H54 (cell line): Measurements from ENCODE around the gene POGZ.
A peak's percentile ranks its signal among the peaks of the same experiment; 100 is the strongest.
"Not testable (repeated sequence)": the region's sequence is repeated elsewhere in the genome, so short reads cannot be mapped to it uniquely, and the experiment has no call there.

Source experiments
- DNase-seq: peaks from one replicate; pipeline ENCODE4 v3.0.0; 2011; ENCODE audit warnings: low spot score, mixed read lengths; ENCODE audit not compliant: insufficient read length
- FAIRE-seq: peaks from 3 replicates; lab custom pipeline; 2011; peaks lifted over from hg19 to GRCh38; lab: Jason Lieb, UNC
- POLR2A ChIP-seq: IDR thresholded peaks from 2 replicates; pipeline ENCODE4 v1.6.1; 2011; ENCODE audit warnings: low read depth, mild to moderate bottlenecking, low read length

Gene POGZ

DNA sequence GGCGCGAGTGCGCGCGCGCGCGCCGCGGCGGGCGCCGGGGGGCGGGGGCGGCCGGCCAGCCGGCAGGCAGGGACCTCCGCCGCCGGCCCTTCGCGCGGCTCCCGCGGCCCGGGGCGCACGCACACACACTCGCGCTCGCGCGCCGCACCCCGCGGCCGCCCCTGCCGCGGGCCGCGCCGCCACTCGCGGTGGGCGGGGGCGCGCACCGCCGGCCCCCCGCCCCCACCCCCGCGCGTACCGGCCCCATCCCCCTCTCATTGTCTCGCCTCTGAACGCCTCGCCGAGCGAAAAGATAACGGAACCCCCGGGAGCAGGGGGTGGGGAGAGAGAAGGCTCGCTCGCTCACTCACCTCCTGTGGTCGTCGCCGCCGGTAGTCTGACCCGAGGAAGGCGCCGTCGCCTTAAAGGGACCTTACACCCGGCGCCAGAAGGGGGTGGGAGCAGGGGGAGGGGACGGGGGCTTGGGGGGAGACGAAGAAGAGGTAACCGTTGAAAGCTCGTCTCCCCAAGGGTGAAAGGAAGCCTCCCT, 428 bp downstream of the POGZ start:
- FAIRE-seq (no peak), DNase-seq (peak; percentile 89)
- peak; percentile 70 for TF ChIP-seq POLR2A

DNA sequence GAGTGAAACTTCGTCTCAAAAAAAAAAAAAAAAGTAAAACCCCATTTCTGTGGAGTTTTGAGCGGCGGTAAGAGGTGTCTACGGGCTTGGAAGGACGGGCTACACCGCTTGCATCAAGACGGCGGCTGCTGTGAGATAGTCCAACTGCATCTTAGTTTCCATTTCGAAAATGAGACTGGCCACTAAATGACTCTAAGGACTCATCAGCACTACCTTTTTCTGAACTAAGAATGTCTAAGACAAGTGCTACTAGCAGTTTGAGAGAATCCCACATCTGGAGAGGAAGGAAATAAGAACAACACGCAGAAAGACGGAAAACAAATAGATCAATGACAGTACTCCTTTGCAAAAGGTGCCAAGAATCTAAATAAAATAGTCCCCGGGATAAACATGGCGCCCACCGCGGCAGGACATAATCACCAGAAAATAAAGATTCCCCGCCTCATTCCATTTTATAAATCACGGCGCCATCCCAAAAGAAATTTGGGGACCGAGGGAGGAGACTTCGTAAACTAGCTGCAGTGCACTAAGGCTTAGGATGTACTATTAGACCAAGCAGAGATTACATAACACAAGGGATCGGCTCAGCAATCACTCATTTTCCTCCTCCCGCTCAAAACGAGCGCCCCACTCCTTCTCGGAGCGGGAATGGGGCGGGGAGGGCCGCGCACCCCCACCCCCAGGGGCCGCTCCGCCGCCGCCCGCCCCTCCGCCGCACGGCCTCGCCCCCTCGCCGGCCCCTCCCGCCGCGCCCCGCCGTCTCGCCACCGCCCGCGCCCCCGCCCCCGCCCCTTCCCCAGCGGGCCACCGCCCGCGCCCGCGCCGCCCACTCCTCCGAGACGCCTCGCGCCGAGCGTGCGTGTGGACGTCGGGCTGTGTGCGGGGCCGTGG, 1.1 kb downstream of the POGZ start:
- DNase-seq (peak; percentile 89), FAIRE-seq (no peak)
- peak; percentile 56 for TF ChIP-seq POLR2A

DNA sequence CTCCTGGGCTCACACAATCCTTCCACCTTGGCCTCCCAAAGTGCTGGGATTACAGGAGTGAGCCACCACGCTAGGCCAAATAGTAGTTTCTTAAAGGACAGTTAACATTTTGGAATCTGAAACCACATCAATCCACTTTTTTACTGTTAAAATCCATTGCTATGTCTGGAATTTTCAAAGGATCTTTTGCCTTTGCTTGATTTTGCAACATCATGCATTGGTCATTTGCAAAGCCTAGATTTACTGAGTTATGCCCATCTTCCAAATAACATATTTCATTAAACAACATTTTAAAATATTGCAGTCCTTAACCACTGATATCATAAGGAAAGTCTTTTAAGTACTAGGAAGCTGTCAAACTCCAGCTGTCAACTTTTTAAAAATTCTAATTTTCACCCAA, 3.3 kb downstream of the POGZ start:
- FAIRE-seq (no peak), DNase-seq (no peak)
- TF ChIP-seq POLR2A: no peak

DNA sequence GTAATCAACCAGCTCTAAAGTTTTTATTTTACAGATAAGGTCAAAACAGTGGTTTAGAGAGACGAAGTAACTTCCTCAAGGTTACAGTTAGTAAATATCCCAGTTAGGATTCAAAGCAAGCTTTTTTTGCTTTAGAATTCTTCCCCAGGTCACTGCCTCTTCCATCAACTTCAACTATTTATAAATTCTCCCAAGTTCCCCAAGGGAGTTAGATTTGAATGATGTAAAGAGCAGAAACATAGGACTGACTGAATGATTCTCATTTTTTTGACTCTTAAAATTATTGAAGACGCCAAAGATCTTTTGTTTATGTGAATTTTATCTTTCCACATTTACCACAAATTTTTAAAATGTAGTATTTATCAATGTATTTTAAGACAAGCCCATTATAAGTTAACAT, 4.1 kb downstream of the POGZ start:
- no peak for TF ChIP-seq POLR2A
- no peak for FAIRE-seq
- no peak for DNase-seq

DNA sequence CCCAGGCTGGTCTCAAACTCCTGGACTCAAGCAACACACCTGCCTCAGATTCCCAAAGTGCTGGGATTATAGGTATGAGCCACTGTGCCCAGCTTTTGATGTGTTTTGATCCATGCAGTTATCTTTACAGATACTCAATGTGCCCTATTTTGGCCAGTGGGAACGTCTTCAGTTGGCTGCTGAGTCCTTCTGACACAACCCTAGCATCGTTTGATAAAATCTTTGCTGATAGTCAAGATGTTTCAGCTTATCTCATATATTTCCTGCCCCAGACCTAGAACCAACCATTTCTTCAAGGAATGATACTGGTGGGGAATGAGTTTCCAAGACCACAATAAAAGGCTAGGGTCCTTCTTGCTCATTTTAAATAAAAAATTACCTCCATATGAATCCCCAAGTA, 11.6 kb downstream of the POGZ start:
- FAIRE-seq: no peak
- no peak for DNase-seq
- TF ChIP-seq POLR2A: no peak

DNA sequence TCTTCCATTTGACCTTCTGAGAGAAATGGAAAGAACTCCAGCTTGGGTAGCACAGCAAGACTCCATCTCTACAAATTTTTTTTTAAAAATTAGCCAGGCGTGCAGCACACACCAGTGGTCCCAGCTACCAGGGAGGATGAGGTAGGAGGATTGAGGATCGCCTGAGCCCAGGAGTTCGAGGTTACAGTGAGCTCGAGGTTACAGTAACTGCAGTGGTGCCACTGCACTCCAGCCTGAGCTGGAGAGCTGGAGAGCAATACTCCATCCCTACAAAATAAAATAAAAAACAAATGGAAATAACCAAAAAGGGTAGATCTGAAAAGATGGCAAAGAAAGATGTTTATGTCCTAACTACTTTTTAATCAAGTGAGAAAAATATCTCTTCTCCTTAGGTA, 14.5 kb downstream of the POGZ start:
- TF ChIP-seq POLR2A: no peak
- DNase-seq: no peak
- no peak for FAIRE-seq

DNA sequence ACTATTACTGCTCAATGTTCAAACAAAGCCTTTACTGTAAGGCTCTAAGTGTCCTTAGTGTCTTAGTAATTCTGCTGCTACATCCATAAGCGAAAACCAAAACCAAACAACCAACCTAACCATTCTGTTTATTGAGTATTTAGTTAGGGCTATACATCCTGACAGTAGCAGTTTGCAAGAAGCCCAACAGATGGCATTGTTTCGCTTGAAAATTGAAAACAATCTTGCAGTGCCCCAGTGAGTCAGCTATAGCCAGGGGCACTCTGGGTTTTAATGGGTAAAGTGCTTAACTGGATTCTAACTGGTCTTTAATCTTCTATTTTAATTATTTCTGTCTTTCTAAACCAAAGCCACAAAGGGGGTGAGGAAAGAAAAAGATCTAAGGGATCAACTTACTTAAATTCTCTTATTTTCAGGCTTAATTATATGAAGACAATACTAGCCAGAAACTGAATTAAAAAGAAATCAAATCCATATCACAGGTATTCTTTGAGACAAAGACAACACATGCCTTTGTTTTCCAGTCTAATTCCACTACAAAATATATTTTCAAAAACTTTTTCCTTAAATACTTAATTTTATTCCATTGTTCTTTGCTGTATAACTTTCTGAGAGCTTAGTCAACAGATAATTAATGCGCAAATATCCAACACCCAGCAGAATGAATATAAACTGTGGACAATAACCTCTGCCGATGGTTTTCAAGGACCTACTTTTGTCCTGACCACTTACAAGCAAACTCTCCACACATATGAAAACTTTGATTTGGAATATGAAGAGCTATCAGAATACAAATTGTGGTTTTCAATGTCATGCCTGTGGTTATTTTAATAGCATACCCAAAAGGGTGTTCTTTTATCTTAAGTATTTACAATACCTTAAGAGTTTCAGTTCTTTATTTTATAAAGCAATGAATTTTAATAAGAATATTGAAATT, 15.2 kb downstream of the POGZ start:
- peak; percentile 93 for FAIRE-seq
- TF ChIP-seq POLR2A: no peak
- DNase-seq: peak; percentile 88

DNA sequence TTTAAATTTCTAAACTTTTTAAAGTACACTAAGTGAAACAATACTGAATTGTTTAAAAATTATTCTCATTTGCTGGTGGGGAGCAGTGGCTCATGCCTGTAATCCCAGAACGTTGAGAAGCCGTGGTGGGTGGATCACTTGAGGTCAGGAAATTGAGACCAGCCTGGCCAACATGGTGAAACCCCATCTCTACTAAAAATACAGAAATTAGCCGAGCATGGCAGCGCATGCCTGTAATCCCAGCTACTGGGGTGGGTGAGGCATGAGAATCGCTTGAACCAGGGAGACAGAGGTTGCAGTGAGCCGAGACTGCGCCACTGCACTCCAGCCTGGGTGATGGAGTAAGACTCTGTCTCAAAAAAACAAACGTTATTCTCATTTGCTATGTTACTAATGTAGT, 21.9 kb downstream of the POGZ start:
- FAIRE-seq: not testable (repeated sequence)

DNA sequence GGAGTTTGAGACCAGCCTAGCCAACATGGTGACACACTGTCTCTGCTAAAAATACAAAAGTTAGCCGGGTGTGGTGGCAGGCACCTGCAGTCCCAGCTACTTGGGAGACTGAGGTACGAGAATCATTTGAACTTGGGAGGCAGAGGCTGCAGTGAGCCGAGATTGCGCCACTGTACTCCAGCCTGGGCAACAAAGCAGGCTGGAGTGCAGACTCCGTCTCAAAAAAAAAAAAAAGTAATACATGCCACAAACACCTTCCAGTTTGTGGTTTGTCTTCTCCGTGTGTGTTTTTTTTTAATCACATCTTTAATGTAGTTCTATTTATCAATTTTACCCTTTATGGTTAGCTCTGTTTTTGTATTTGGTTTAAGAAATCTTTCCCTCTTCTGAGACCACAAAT, 22.3 kb downstream of the POGZ start:
- no peak for DNase-seq
- FAIRE-seq: no peak
- no peak for TF ChIP-seq POLR2A

More for the DNA sequence above, 21.9 kb downstream of the POGZ start:
- not testable (repeated sequence) for DNase-seq

DNA sequence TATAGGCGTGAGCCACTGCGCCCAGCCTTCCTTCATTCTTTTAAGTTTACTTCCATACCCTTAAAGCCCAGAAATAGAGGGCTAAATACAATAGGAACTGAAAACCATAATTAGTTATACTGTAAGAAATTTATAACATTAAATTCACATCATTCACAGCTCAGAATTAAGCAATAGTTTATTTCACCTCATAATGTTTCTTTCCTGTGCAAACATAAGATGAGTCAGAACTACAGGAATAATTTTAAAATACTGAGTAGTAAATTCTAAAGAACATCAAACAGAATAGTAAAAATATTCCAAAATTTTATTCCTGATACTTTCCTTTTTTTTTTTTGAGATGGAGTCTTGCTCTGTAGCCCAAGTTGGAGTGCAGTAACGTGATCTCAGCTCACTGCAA, 24.1 kb downstream of the POGZ start:
- DNase-seq: no peak
- no peak for TF ChIP-seq POLR2A
- FAIRE-seq: no peak

DNA sequence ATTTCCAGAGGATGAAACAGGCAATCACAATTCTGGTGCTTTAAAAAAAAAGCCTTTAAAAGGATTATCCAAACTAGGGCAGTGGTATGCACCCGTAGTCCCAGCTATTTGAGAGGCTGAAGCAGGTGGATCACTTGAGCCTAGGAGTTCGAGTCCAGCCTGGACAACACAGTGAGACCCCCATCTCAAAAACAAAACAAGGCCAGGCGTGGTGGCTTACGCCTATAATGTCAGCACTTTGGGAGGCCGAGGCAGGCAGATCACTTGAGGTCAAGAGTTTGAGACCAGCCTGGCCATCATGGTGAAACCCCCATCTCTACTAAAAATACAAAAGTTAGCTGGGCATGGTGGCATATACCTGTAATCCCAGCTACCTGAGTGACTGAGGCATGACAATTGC, 25.5 kb downstream of the POGZ start:
- FAIRE-seq, DNase-seq: not testable (repeated sequence)

DNA sequence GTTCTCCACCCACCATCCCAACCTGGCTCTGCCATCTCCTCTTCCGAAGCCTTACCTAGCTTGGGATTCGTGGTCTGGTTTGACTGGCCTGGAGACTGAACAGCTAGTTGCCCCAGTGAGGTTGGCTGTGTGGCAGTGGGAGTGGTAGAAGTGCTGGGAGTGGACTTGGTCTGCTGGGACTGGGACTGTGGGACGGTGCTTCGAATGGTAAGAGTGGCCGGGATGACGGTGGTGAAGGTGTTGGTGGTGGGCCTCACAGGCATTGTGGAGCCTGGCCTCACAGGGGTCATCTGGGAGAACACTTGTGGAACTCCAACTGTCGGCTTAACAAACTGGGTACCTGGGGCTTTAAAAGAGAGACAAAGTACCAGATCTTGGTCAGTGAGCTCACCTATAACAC, 31.2 kb downstream of the POGZ start:
- FAIRE-seq: no peak
- DNase-seq: no peak
- TF ChIP-seq POLR2A: no peak

DNA sequence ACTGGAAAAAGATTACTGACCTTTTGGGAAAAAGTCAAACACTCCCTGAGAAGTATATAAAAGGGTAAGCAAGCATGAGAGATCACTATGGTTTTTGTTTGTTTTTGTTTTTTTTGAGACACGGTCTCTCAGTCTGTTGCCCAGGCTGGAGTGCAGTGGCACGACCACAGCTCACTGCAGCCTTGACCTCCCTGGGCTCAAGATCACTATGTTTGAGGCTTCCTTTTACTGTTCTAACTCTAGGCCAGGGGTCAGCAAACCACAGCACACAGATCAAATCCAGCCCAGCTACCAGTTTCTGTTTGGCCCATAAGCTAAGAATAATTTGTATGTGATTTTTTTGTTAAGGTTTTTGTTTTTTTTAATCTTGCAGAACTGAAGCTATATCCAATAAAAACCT, 34.2 kb downstream of the POGZ start:
- DNase-seq (no peak), FAIRE-seq (no peak)
- no peak for TF ChIP-seq POLR2A

DNA sequence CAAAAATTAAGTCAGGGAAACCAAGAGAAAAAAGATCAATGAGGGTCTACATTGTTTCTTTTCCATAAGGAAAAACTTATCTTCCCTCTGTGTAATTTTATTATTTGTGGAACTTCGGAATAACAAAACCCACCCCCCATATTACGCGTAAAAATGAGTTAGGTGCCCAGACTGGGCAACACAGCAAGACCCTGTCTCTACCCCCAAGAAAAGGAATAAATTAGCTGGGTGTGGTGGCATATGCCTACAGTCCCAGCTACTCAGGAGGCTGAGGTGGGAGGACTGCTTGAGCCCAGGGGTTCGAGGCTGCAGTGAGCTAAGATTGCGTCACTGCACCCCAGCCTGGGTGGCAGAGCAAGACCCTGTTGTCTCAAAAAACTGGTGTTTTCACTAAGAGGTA, 39.5 kb downstream of the POGZ start:
- no peak for TF ChIP-seq POLR2A
- DNase-seq (no peak), FAIRE-seq (no peak)
